GM18519 (cell line): ENCODE results near the gene TNFRSF17.
"Not testable (repeated sequence)": the region's sequence is repeated elsewhere in the genome, so short reads cannot be mapped to it uniquely, and the experiment has no call there.

Experiments
- ATAC-seq: cut with Tn5 transposase; IDR thresholded peaks from one replicate; pipeline ENCODE4 v1.9.1; 2021; ENCODE audit warnings: mild to moderate bottlenecking, moderate library complexity; ENCODE audit not compliant: unreplicated experiment, low FRiP score

Gene TNFRSF17

DNA sequence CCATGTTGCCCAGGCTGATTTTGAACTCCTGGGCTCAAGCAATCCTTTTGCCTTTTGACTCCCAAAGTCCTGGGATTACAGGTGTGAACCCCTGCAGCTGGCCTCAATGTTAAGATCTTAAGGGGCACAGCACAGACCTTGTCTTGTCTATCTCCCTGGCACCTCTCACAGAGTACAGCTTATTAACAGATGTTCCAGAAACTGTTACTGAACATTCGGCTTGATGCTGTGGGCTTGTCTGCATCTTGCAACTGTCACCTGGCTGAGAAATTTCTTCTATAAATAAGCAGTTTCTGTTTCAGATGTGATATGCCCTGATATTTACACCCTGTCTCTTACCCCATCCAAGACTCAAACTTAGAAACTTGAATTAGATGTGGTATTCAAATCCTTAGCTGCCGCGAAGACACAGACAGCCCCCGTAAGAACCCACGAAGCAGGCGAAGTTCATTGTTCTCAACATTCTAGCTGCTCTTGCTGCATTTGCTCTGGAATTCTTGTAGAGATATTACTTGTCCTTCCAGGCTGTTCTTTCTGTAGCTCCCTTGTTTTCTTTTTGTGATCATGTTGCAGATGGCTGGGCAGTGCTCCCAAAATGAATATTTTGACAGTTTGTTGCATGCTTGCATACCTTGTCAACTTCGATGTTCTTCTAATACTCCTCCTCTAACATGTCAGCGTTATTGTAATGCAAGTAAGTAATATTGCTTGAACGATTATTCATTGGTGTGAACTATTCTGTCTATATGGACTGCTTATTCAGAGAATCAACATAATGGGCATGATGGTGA lies at the start of gene TNFRSF17:
Gene TNFRSF17, plus strand, starts transcription at position 450 of the 791 bp plus-strand sequence. Its CDS starts 115 bp downstream, at position 565.
- peak; percentile 79 for ATAC-seq

DNA sequence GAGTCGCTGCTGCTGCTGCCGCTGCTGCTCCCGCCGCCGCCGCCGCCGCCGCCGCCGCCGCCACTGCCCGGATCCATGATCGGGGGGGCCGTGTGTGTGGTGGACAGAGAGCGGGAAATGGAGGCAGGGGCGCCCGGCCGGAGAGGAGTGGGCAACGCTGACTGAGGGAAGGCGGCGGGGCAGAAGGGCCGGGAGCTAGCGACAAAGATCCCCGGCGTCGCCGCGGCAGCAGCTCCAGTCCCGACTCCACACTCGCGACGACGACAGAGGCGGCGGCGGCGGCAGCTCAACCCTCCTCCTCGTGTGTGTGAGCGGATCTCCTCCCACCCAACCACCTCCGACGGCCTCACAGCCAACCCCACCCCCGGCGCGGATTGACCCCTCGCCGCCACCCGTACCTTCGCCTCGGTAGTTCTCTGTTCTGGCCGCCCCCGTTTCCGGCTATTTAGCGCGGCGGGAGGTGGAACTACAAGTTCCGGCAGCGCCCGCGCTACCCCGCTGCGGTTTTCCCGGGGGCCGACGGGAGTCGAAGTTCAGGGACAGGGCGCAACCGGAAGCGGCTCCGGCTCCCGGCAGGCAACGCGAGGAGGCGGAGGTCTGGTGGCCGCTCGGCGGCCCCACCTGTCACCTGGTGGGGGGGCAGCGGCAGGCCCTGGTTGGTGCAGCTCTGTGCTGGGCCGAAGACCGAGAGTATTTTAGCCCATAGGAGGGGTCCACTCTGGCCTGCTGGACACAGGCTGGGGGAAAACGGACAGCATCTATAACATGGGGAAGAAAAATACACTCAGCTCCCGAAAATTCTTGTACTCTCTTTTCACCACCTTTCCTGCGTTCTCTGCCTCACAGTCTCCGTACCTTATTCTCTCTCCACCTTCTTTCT lies 49.1 kb upstream of the TNFRSF17 start, which contains the start of gene GSPT1:
Gene GSPT1, minus strand, starts transcription at position 313 of the 880 bp plus-strand sequence. Its CDS starts 236 bp downstream, at position 77.
- ATAC-seq, result peak; percentile 71

DNA sequence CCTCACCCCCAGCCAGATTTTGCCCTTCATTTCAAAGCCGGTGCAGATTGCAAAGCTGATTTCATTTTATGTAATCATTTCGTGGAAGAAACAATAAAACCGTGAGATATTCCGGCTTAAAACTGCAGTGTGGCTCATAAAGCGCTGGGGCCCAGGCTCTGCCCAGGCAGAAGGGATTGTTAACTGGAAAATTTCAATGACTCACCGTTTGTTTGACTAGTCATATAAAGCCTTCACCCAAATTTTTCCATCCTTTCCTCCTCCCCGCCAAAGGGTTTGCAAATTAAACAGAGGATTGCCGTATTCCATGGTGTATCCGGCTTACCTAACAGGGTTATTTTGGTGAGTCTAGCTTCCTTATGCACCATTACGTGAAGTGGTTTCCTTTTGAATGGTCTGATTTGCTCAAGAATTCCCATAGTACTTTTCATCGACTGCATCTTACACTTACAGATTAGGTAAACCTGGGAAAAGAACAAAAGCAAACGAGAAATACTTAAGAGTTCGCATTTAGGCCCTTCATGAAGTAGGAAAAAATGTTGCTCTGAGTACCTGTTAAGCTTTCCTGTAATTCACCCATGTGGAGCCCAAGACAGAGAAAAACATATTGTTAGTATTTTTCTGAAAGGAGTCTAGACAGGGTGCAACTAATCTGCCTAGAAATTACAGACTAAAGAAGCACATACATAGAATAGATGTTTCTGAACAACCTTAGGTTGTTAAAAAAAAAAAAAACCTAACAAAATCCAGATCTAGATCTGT lies 48.3 kb upstream of the TNFRSF17 start:
- ATAC-seq, result no peak

DNA sequence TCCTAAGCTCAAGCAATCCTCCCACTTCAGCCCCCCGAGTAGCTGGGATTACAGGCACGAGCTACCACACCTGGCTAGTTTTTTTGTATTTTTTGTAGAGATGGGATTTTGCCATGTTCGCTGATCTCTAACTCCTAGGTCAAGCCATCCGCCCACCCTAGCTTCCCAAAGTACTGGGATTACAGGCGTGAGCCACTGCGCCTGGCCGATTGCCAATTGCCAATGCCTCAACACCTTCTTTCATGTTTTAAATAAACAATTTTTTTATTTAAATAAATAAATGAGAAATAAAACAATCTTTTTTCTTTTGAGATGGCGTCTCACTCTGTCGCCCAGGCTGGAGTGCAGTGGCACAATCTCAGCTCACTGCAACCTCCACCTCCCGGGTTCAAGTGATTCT lies 41.0 kb upstream of the TNFRSF17 start:
- ATAC-seq, result not testable (repeated sequence)

DNA sequence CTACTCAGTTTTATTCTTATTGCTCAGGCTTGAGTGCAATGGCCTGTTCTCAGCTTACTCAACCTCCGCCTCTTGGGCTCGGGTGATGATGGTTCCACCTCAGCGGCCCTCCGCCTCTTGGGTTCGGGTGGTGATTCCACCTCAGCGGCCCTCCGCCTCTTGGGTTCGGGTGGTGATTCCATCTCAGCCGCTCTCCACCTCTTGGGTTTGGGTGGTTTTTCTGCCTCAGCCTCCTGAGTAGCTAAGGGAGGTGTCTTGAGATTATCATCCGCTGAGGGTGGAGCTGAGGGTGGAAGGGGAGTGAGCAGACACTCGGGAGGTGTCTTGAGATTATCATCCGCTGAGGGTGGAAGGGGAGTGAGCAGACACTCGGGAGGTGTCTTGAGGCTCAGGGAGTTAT lies 37.7 kb upstream of the TNFRSF17 start:
- ATAC-seq, result not testable (repeated sequence)

DNA sequence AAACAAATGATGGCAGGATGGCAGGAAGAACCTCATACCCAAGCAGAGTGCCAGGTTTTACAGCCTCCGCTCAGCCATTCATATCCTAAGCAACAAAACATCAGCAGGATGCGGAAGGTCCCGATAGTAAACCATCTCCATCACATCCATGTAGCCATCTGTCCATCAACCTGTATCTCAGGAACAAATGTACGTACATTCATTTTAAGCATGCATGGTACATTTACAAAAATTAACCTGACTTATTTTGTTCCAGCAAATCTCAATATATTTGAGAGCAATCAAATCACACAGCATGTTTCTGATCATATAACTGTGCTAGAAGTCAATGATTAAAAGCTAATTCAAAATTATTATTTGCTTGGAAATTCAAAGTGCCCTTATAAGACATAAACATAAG lies 23.1 kb upstream of the TNFRSF17 start, which contains the start of gene NPIPB2:
Gene NPIPB2, minus strand, starts transcription at position 101 of the 400 bp plus-strand sequence. Its CDS starts 0 bp downstream, at position 101.
- ATAC-seq, result not testable (repeated sequence)

DNA sequence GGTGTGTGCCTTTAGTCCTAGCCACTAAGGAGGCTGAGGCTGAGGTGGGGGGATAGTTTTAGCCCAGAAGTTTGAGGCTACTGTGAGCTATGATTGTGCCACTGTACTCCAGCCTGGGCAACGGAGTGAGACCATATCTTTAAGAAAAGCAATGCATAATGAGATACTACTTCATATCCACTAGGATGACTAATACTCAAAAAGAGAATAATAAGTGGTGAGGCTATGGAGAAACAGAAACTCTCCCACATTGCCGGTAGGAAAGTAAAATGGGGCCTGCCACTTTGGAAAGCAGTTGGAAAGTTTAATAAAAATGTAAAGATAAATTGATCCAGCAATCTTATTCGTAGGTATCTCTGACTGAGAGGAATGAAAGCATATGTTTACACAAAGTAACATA lies 18.6 kb upstream of the TNFRSF17 start:
- ATAC-seq, result no peak

DNA sequence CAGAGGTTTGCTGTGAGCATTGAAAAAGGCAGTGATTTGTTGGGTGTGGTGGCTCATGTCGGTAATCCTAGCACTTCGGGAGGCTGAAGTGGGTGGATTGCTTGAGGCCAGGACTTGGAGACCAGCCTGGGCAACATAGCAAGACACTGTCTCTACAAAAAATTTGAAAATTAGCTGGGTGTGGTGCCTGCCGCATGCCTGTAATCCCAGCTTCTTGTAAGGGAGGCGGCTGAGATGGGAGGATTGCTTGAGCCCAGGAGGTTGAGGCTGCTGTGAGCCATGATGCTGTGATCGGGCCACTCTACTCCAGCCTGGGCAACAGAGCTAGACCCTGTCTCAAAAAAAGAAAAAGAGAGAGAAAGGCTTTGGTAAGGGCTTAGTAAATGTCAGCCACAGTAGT lies 16.2 kb upstream of the TNFRSF17 start:
- no peak for ATAC-seq

DNA sequence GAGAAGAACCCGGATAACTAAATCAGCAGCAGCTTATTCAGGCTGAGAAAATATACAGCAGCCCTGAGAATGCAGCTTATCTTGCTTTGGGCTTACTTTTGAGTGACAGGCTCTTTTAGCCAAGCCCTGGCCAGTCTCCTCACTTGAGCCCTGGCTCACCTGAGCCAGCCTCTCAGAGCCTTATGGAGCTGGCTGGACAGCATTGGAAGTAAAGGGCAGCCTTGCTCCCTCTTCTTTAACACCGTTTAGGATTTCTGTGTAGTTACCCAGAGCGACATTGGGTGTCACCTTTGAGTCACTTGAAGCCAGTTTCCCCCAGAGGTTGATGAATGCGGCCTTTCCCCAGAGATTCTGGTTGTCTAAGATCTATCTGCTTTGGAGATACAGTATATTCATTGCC lies 15.5 kb upstream of the TNFRSF17 start:
- ATAC-seq, result no peak

DNA sequence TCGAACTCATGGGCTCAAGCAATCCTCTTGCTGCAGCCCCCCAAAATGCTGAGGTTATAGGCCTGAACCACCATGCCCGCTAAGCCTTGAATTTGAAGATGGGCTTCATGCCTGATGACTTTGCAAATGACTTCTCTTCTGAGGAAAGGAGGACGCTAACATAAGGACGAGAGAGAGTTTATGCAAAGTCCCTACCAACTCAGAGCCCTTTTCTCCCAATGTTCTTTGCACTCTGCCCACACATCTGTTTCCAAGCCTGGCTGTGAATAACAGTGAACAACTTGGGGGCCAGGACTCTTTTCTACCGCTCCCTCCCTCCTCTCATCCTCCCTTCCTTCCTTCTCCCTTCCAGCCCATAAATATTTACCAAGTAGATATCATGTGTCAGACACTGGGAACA lies 14.6 kb upstream of the TNFRSF17 start:
- ATAC-seq, result no peak

DNA sequence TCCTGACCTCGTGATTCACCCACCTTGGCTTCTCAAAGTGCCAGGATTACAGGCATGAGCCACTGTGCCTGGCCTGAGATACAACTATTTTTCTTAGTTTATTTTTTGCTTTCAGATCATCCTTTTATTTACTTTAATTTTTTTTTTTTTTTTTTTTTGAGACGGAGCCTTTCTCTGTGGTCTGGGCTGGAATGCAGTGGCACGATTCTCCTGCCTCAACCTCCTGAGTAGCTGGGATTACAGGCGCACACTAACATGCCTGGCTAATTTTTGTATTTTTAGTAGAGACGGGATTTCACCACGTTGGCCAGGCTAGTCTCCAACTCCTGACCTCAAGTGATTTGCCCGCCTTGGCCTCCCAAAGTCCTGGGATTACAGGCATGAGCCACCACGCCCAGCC lies 11.4 kb upstream of the TNFRSF17 start:
- not testable (repeated sequence) for ATAC-seq

DNA sequence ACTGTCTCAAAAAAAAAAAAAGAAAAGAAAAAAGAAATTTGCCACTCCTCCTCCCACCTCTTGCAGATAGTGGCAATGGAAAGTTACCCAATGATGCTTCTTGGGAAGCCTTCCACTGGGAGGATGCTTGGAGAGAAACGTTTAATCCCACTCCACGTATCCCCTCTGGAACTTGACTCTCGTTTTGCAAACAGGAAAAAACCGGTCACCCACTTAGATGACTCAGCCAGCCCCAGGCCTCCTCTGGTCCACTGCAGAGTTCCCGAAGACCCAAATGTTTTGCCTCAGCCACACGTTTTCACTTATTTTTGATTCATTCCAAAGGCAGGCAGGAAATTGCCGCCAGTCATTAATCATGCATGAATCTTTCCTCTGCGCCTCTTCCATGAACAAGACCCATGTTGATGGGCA lies 9.3 kb upstream of the TNFRSF17 start:
- no peak for ATAC-seq

DNA sequence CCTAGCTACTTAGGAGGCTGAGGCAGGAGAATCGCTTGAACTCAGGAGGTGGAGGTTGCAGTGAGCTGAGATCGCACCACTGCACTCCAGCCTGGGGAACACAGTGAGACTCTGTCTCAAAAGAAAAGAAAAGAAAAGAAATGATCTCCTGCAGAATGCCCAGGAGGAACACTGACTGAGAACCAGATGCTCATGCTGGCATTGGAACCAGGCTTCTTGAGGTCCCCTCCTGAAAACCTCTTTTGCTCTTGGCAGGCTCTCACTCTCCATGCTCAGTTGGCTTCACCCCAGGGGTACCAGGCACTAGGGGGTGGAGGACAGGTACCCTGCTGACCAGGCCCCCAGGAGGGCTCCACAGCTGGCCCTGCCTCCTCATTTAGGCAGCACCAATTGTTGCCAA lies 8.5 kb upstream of the TNFRSF17 start:
- ATAC-seq, result no peak

DNA sequence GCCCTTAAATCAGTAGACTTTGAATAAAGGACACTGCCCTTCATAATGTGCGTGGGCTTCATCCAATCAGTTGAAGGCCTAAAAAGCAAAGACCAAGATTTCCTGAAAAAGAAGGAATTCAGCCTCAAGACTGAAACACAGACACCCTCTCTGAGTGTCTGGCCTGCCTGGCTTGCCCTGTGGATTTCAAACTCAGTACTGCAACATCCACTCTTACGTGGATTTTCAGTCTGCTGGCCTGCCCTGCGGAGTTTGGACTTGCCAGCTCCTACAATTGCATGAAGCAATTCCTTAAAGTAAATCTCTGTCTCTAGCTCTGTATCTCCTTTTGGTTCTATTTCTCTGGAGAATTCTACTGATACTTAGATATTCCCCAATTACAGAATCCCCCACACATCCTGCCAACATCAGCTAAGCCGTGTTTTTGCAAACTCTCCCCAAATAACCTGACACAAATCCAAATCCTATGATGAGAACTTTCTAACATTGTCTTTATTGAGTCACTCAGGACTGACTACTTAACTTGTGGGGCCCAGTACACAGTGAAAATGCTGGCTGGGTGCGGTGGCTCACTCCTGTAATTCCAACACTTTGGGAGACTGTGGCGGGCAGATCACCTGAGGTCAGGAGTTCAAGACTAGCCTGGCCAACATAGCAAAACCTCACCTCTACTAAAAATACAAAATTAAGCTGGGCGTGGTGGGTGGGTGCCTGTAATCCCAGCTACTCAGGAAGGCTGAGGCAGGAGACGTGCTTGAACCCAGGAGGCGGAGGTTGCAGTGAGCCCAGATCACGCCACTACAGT lies 7.2 kb upstream of the TNFRSF17 start:
- no peak for ATAC-seq

DNA sequence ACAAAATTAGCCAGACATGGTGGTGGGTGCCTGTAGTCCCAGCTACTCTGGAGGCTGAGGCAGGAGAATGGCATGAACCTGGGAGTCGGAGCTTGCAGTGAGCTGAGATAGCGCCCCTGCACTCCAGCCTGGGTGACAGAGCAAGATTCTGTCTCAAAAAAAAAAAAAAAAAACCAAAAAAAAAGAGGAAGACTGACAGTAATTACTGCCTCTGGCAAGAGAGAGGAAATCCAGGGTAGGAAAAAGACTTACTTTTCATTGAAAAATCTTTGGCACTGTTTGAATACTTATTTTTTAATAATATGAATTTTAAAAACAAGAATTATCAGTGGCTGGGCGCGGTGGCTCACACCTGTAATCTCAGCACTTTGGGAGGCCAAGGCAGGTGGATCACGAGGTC lies 2.6 kb upstream of the TNFRSF17 start:
- not testable (repeated sequence) for ATAC-seq

DNA sequence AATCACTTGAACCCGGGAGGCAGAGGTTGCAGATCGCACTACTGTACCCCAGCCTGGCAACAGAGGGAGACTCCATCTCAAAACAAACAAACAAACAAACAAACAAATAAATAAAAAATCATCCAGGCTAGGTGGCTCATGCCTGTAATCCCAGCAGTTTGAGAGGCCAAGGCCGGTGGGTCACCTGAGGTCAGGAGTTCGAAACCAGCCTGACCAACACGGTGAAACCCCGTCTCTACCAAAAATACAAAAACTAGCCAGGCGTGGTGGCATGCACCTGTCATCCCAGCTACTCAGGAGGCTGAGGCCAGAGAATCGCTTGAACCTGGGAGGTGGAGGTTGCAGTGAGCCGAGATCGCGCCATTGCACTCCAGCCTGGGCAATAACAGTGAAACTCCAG lies 2.0 kb upstream of the TNFRSF17 start:
- ATAC-seq, result not testable (repeated sequence)

DNA sequence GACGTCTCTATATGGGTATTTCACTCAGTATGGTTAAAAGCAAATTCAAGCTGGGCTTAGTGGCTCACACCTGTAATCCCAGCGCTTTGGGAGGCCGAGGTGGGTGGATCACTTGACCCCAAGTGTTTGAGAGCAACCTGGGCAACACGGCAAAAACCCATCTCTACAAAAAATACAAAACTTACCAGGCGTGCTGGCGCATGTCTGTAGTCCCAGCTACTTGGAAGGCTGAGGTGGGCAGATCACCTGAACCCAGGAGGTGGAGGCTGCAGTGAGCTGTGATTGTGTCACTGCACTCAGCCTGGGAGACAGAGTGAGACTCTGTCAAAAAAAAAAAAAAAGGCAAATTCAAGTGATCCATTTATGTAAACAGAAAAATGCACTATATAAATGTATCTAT lies 1.3 kb upstream of the TNFRSF17 start:
- no peak for ATAC-seq

DNA sequence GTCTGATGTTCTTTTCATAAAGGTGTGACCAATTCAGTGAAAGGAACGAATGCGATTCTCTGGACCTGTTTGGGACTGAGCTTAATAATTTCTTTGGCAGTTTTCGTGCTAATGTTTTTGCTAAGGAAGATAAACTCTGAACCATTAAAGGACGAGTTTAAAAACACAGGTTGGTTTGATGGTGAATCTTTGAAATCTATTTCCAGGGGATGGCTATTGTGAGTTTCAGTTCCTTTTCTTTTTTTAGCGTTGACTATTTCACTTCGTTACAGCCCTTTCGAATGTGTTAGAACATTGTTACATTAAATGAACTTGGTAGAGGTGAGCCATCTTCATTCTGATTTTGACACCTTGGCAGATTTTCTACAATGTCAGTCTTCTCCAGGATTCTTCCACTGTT lies 1.2 kb downstream of the TNFRSF17 start:
- ATAC-seq, result no peak

DNA sequence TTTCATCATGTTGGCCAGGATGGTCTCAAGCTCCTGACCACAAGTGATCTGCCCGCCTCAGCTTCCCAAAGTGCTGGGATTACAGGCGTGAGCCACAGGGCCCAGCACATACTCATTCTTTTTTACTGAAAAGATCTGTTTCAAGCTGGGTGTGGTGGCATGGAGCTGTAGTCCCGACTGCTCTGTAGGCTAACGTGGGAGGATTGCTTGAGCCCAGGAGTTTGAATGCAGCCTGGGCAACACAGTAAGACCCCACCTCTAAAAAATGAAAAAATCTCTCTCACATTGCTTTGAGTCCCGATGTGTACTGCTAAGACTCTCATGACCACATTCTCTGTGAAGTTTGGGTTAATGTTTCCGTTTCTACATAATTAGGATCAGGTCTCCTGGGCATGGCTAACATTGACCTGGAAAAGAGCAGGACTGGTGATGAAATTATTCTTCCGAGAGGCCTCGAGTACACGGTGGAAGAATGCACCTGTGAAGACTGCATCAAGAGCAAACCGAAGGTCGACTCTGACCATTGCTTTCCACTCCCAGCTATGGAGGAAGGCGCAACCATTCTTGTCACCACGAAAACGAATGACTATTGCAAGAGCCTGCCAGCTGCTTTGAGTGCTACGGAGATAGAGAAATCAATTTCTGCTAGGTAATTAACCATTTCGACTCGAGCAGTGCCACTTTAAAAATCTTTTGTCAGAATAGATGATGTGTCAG lies 2.3 kb downstream of the TNFRSF17 start:
- ATAC-seq, result no peak
